ENCODE data around the gene ZAP70.
"Not testable (repeated sequence)": the region's sequence is repeated elsewhere in the genome, so short reads cannot be mapped to it uniquely, and the experiment has no call there.

The ZAP70 gene

GRCh38 chr2:97676620-97677019, 36.8 kb upstream of the ZAP70 start:
- in situ Hi-C loops (cut with HindIII; ENCODE audit: low pct_ligation_motif_present, low sequenced_read_pairs), result no loop called here
- H3K27ac ChIP-seq, result no peak overlapping the region
- no peak overlapping the region for H3K4me3 ChIP-seq (ENCODE audit: low read depth, low read length)
- H3K27me3 ChIP-seq (replicated peaks), result no peaks in the 10 kb centered on the region
- DNase-seq, result no peak
- TF ChIP-seq CTCF (IDR thresholded peaks at IDR 0.05; ENCODE audit: low read depth, low read length, missing control alignments), result no peak
- no peaks in the 10 kb centered on the region for H3K36me3 ChIP-seq (replicated peaks)

GRCh38 chr2:97677480-97677879, 35.9 kb upstream of the ZAP70 start:
- H3K27ac ChIP-seq, result no peak overlapping the region
- no peaks in the 10 kb centered on the region for H3K36me3 ChIP-seq (replicated peaks)
- DNase-seq, result no peak
- no peaks in the 10 kb centered on the region for H3K27me3 ChIP-seq (replicated peaks)
- in situ Hi-C loops (cut with HindIII; ENCODE audit: low pct_ligation_motif_present, low sequenced_read_pairs), result no loop called here
- H3K4me3 ChIP-seq (ENCODE audit: low read depth, low read length), result no peak overlapping the region
- no peak for TF ChIP-seq CTCF (IDR thresholded peaks at IDR 0.05; ENCODE audit: low read depth, low read length, missing control alignments)

- DNase-seq, result no peak
- Histone ChIP-seq H3K27me3 (replicated peaks) (no peaks in the 10 kb centered on the region), H3K27ac (no peak overlapping the region), H3K4me3 (ENCODE audit: low read depth, low read length) (no peak overlapping the region), H3K36me3 (replicated peaks) (no peaks in the 10 kb centered on the region)
- TF ChIP-seq CTCF (IDR thresholded peaks at IDR 0.05; ENCODE audit: low read depth, low read length, missing control alignments), result no peak
- in situ Hi-C loops (cut with HindIII; ENCODE audit: low pct_ligation_motif_present, low sequenced_read_pairs), result no loop called here
Measured at GRCh38 chr2:97678298-97678697, 35.1 kb upstream of the ZAP70 start.

DNA sequence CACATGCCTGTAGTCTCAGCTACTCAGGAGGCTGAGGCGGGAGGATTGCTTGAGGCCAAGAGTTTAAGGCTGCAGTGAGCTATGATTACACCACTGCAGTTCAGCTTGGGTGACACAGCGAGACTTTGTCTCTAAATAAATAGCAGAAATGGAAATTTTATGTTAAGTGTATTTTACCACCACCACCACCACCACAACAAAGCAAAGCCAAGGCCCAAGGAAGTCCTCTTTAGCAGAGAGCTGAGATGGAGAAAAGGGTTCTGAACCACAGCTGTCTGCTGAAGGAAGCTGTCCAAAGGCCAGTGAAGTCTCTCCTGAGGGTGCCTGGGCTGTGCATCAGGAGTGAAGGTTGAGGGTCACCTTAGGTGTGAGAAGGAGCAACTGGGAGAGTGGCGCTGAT, 26.1 kb upstream of the ZAP70 start:
- DNase-seq; H3K27me3 ChIP-seq (replicated peaks); H3K36me3 ChIP-seq (replicated peaks); H3K27ac ChIP-seq; H3K4me3 ChIP-seq (ENCODE audit: low read depth, low read length); in situ Hi-C loops (cut with HindIII; ENCODE audit: low pct_ligation_motif_present, low sequenced_read_pairs): not testable (repeated sequence)

GRCh38 chr2:97688062-97688827, 25.1 kb upstream of the ZAP70 start:
- Histone ChIP-seq H3K4me3 (ENCODE audit: low read depth, low read length) (no peak overlapping the region), H3K36me3 (replicated peaks) (no peaks in the 10 kb centered on the region), H3K27me3 (replicated peaks) (no peaks in the 10 kb centered on the region), H3K27ac (no peak overlapping the region)
- in situ Hi-C loops (cut with HindIII; ENCODE audit: low pct_ligation_motif_present, low sequenced_read_pairs), result no loop called here
- TF ChIP-seq CTCF (IDR thresholded peaks at IDR 0.05; ENCODE audit: low read depth, low read length, missing control alignments), result no peak
- DNase-seq, result no peak

- in situ Hi-C loops (cut with HindIII; ENCODE audit: low pct_ligation_motif_present, low sequenced_read_pairs), result no loop called here
- H3K27ac ChIP-seq, result no peak overlapping the region
- no peaks in the 10 kb centered on the region for H3K36me3 ChIP-seq (replicated peaks)
- no peak for TF ChIP-seq CTCF (IDR thresholded peaks at IDR 0.05; ENCODE audit: low read depth, low read length, missing control alignments)
- no peaks in the 10 kb centered on the region for H3K27me3 ChIP-seq (replicated peaks)
- no peak overlapping the region for H3K4me3 ChIP-seq (ENCODE audit: low read depth, low read length)
- DNase-seq, result no peak
Measured at GRCh38 chr2:97691166-97691565, 22.2 kb upstream of the ZAP70 start.
